Kidney epithelial cell (primary cell): Measurements from ENCODE around the gene ANKRD45. TPM values are rescaled to one million over a fixed set of nuclear protein-coding genes. Genes with fewer than 3 reads are reported as not detected.
"Not testable (repeated sequence)": the region's sequence is repeated elsewhere in the genome, so short reads cannot be mapped to it uniquely, and the experiment has no call there.

Source experiments
- DNase-seq: peaks from one replicate; pipeline ENCODE4 v3.0.0-alpha.2; 2010; ENCODE audit warnings: low read depth
- H3K27me3 ChIP-seq: 2 replicates; pipeline ENCODE4 v1.6.0; 2011; ENCODE audit warnings: low read length; ENCODE audit not compliant: control insufficient read depth, insufficient read depth
- H3K36me3 ChIP-seq: 2 replicates; pipeline ENCODE4 v1.5.1; 2011; ENCODE audit warnings: low read length; ENCODE audit not compliant: control insufficient read depth, insufficient read depth
- H3K4me3 ChIP-seq: 2 replicates; pipeline ENCODE4 v1.5.1; 2011; ENCODE audit warnings: low read depth, mild to moderate bottlenecking, control low read depth, low read length
- total RNA-seq: library from RNA; depleted of rRNA; stranded (reverse); fragments of >200 nt; gene quantifications from 2 replicates; pipeline ENCODE4 v1.2.3, GENCODE V29; 2015
- TF ChIP-seq, protein P1 (sequence below): IDR thresholded peaks from 2 replicates; pipeline ENCODE4 v1.5.1; 2011; ENCODE audit warnings: mild to moderate bottlenecking, moderate library complexity, low read length, control low read depth, inconsistent platforms; ENCODE audit not compliant: insufficient read depth, poor library complexity, severe bottlenecking

Gene ANKRD45
- total RNA-seq, 1 donor from 2014 or later = 0.67 TPM

- Histone ChIP-seq H3K36me3 (no peaks in the 10 kb centered on the region), H3K27me3 (no peaks in the 10 kb centered on the region), H3K4me3 (no peak overlapping the region)
- TF ChIP-seq, protein P1, sequence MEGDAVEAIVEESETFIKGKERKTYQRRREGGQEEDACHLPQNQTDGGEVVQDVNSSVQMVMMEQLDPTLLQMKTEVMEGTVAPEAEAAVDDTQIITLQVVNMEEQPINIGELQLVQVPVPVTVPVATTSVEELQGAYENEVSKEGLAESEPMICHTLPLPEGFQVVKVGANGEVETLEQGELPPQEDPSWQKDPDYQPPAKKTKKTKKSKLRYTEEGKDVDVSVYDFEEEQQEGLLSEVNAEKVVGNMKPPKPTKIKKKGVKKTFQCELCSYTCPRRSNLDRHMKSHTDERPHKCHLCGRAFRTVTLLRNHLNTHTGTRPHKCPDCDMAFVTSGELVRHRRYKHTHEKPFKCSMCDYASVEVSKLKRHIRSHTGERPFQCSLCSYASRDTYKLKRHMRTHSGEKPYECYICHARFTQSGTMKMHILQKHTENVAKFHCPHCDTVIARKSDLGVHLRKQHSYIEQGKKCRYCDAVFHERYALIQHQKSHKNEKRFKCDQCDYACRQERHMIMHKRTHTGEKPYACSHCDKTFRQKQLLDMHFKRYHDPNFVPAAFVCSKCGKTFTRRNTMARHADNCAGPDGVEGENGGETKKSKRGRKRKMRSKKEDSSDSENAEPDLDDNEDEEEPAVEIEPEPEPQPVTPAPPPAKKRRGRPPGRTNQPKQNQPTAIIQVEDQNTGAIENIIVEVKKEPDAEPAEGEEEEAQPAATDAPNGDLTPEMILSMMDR = no peak
- DNase-seq = no peak
Observed at GRCh38 chr1:173568483-173568882, 101.2 kb downstream of the ANKRD45 start.

- DNase-seq, H3K27me3 ChIP-seq, H3K36me3 ChIP-seq, H3K4me3 ChIP-seq: not testable (repeated sequence)
Observed at GRCh38 chr1:173563846-173564245, 105.8 kb downstream of the ANKRD45 start.

GRCh38 chr1:173562813-173563212 lies 106.8 kb downstream of the ANKRD45 start:
- no peak for DNase-seq
- no peaks in the 10 kb centered on the region for H3K27me3 ChIP-seq
- TF ChIP-seq, protein P1 = peak; percentile 12
- no peaks in the 10 kb centered on the region for H3K36me3 ChIP-seq
- no peak overlapping the region for H3K4me3 ChIP-seq

GRCh38 chr1:173561263-173561662 lies 108.4 kb downstream of the ANKRD45 start:
- H3K4me3 ChIP-seq = no peak overlapping the region
- no peaks in the 10 kb centered on the region for H3K36me3 ChIP-seq
- no peak for DNase-seq
- H3K27me3 ChIP-seq = no peaks in the 10 kb centered on the region
- TF ChIP-seq, protein P1 = no peak

DNA sequence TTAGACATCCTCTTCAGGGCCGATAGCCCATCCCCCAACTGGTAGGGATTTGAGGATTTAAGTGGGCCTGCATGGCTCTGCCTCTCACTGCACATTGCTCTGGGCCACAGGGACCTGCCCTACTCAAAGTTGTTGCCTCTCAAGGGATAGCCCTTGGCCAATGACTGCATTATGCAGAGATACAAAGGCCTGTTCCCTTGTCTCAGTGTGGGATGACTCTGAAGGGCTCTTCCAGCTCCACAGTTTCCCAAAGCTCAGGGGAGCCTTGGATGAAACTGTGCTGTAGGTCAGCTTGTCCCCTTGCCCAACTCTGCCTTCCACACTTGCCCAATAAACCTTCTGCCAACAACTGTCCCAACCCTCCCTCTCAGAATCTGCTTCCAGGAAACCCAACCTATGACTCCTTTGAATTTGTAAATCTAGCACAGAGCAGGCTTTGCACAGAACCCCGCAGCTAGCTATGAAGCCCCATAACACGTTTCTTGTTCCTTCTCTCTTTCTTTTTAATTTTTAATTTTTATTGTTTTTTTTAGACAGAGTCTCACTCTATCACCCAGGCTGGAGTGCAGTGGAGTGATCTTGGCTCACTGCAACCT lies 109.3 kb downstream of the ANKRD45 start:
- no peaks in the 10 kb centered on the region for H3K36me3 ChIP-seq
- TF ChIP-seq, protein P1 = no peak
- no peaks in the 10 kb centered on the region for H3K27me3 ChIP-seq
- no peak for DNase-seq
- no peak overlapping the region for H3K4me3 ChIP-seq

Other genes with a start within 250 kb of the ANKRD45 start
- 180 and 187 TPM in 2 replicates for gene PRDX6, start 192.5 kb downstream of the ANKRD45 start, total RNA-seq
- gene SLC9C2, start 66.8 kb downstream of the ANKRD45 start, total RNA-seq = not detected in 2 replicates
- not detected in 2 replicates for gene TEX50, start 34.5 kb downstream of the ANKRD45 start, total RNA-seq
- 17.3 and 22.9 TPM in 2 replicates for gene KLHL20, start 45.1 kb upstream of the ANKRD45 start, total RNA-seq
- gene DARS2, start 154.8 kb upstream of the ANKRD45 start, total RNA-seq = 20.8 and 25.4 TPM in 2 replicates
- gene CENPL, start 155.0 kb upstream of the ANKRD45 start, total RNA-seq = 4.4 and 6.6 TPM in 2 replicates
- gene GAS5, start 198.1 kb upstream of the ANKRD45 start, total RNA-seq = 2,249 and 2,308 TPM in 2 replicates
- 7.5 and 7.9 TPM in 2 replicates for gene ZBTB37, start 198.5 kb upstream of the ANKRD45 start, total RNA-seq
- 0.25 TPM in 1 of 2 replicates, not detected in the other for gene SERPINC1, start 247.5 kb upstream of the ANKRD45 start, total RNA-seq